HG02970 (cell line): ENCODE results near the gene KIRREL3.

Source experiments
- ATAC-seq: cut with Tn5 transposase; IDR thresholded peaks from one replicate; pipeline ENCODE4 v1.9.1; 2021; ENCODE audit warnings: mild to moderate bottlenecking, moderate library complexity, moderate number of reproducible peaks; ENCODE audit not compliant: unreplicated experiment, low FRiP score

The KIRREL3 gene

DNA sequence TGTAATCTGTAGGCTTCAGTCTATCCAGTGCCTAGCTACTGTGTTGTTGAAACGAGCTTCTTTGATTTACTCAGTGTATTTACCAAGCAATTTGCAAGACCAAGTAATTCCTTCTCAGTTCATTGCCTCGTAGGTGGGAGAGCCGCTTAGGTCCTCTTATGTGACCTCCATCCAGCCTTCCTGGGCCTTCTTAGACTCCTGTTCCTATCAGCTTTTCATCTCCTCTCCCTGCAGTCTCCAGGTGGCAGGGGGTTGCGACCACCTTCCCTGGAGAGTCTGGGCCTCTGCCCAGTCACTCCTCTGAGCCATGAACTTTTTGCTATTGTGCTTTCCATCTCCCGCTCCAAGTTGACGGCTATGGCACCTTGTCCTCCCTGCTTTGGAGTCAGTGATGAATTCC lies 251.8 kb downstream of the KIRREL3 start:
- ATAC-seq: no peak

DNA sequence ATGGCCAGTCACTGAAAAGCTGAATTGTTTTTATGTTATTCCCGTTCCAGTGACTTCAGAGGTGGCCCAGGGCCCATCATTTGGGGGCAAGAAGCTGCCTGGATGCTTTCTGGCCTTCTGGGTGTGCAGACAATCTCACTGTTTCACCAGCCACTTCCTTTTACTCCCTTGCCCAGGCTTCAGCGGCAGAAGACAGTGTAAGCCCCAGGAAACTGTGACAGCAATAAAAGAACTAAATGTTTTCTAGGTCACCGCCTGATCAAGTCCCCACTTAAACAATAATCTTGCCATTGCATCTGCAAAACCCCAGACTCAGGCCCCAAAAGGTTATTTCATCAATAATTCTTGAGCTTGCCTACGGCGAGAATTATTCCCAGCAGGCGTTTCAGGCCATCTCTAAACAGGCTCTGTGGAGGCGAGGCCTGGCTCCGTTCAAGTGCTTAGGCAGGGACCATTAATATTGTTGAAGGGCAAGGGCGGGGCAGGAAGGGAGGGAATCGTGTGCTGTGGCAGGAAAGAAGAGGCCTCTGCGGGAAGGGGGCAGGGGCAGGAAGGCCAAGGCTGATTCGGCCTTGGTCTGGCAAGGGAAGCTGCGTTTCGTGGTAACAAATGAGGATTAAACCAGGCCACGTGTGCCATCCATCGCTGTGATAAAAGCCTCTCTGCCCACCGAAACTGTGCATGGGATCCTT lies 252.3 kb downstream of the KIRREL3 start:
- no peak for ATAC-seq

DNA sequence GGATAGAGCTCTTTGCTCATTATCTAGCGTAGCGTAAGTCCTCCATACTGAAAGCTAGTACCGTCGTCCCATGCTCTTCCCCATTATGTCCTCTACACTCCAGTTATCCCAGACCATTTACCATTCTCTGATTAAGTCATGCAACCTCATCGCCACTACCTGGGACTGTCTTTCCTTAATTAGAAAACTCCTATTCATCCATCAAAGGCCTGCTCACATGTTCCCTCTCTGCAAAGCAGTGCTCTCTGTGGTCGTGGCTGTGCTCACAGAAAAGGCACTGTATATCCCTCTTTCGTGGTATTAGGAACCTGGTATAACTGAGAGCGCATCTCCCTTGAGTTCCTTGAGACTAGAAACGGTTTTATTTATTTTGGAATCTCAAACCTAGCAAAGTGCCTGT lies 253.3 kb downstream of the KIRREL3 start:
- no peak for ATAC-seq

DNA sequence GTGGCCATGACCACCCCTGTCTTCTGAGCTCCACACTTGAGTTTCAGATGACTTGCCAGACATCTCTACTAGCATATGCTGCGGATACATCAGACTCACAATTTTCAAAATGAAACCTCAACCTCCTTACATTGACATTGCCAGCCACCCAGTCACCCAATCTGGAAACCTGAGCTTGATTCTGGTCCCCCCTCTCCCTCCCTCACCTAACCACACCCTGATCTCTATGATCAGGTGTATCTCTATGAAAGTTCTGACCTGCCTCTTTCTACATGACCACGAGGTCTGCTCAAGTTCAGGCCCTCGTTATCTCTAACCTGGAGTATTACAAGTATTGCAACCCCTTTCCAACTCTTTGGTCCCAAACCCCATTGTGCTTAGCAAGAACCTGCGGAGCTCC lies 254.1 kb downstream of the KIRREL3 start:
- ATAC-seq: no peak

DNA sequence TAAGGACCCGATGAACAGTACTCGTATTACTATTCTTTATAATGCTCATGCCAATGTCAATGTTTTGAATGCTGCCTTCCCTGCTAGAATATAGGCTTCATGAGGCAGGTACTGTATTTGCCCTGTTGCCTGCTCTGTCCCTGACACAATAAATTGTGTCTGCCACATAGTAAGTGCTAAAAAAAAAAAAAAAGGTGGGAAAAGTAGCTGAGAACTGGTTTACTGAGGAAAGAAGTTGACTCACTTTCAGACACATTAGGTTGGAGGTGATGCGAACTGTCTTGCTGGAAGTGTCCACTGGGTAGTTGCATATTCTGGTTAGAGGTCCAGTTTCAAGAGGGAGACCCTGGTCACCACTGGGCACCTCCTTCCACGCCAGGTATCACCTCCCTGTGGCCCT lies 255.9 kb downstream of the KIRREL3 start:
- no peak for ATAC-seq

DNA sequence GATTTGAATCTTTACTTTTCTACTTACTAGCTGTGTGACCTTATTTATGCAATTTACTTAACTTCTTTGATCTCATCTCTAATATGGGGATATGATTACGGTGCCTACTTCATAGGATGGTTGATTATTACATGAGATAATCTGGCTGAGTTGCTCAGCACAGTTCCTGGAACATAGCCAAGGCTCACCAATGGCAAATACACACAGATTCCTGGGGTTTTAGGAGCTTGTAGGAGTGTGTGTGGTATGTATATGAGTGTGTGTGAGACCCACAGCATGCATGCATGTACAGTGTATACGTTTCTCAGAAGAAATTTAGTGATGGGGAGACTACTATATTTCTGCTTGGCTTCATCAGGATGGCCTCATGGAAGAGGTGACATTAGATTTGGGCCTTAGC lies 256.9 kb downstream of the KIRREL3 start:
- no peak for ATAC-seq

DNA sequence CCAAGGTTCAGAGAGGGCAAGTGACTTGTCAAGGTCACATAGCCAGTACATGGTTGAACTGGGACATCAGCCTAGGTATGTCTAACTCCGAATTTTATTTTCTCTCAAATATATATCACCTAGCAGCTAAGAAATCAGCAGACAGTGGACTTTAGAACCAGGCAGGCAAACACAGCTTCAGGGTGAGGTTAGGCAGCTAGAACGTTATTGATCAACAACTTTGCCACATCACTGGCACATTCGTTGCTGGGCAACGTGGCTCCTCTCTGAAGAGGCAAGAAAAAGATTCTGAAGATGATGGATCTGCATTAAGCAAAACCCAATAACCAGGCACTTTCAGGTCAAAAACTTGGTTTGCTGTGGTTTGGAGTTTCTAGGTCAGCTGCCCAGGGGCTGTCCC lies 258.0 kb downstream of the KIRREL3 start:
- no peak for ATAC-seq

DNA sequence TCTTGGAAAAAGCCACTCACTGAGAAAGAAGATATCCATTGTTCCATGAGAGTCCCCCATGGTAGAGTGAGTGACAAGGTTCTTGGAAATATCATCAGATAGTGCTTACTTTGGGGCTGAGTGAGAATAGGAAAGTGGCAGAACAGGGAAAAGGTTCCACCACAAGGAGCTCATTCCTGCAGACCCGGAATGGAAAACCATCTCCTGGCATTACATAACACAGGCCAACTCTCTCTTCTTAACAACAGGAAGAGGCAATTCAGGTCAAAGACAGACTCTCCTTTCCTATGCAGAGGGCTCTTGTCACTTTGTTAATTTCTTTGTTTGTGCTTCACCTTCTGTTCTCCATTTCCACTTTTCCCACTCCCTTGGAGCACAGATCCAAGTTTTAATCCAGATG lies 259.7 kb downstream of the KIRREL3 start:
- ATAC-seq: no peak

DNA sequence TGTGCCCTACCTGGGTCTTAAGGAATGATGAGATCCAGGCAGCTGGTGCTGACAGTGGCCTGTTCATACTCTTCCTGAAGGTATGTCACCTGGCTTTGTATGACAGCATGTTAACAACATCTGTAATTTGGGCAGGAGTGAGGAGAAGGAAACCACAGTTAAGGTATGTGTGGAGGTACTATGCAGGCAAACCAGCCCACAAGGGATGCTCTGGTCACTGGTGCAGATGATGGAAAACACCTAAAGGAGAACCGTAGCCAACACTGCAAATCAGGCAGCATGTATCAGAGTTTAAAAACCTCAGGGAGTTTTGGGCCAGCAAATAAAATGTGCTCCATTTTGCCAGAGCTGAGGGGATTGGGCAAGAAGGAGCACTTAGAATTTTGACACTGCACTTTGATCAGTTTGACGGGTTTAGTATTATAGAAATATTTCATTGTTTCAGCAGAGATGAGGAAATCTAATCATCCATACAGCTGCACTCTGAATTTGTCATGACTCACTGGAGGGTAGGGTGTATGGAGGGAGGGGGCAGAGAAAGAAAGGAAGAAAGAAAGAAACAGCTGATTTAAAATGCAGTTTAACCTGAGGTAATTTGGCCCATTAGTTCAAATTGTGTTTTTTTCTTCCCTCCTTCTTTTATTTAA lies 260.9 kb downstream of the KIRREL3 start:
- no peak for ATAC-seq

DNA sequence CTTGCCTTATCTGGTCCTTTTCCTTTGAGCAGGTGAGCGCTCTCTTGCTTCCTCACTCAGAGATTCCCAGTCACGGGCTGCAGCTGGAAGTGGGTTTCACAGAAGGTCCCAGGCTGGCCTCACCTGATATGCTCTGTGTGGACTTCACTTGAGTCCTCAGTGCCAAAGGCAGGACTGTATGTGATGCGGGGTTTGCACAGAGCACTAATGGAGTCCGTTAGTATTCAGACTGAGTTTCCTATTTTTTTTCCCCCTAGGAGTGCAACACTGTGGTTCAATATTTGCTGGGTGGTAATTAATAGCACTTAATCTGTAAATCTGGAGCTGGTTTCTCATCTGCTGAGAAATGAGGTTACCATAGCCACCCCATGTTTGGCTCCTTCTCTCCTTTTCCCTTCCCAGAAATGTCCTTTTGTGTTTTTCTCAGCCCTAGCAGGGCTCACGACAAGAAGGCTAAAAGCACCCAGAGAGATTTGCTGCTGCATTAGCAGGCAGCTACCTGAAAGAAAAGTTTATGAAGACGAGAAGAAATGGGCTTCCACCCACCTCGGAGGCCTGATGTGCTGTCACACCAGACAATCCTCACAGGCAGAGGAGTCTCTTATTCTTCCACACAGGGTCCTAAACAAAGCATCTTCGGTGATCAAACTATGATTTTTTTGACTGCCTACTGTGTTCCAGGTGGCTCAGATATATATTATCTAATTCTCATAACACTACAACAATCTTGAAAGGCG lies 262.1 kb downstream of the KIRREL3 start:
- no peak for ATAC-seq

DNA sequence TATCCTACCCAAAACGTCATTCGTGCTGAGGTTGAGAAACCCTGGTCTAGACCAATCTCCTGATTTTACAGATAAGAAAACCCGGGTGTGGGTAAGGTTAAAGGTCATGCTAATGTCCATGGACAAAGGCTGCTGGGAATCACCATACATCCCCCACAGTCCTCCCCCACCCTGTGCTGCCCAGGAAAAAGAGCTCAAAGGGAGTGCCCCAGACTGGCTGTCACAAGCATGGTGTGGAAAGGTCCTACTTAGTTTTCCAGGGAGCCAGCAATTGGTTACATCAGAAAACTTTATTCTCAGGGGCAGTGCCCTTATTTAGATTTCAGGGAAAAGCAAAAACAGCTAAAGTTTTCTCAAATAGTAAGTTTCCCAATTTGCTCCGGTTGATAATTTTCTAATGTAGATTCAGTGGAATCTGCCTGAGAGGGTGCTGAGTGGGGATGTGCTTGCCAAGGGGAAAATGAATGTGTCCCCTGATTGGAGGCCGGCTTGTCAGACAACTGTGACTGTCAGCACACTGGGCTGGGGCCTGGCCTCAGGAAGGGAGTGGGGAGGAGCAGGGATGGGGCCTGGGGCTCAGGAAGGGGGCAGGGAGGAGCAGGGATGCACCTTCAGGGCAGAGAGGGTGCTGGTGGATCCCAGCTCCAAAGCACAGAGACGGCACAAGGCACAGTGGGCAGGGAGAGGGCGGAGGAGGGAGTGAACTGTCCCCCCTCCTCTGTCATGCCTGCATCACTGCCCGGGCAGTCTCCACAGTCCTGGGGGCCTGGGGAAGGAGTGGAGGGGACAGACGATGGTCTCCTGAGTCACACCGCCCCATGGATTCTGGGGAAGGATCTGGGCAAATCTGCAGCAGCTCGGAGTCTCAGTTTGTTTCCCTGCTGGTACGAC lies 263.6 kb downstream of the KIRREL3 start:
- no peak for ATAC-seq

DNA sequence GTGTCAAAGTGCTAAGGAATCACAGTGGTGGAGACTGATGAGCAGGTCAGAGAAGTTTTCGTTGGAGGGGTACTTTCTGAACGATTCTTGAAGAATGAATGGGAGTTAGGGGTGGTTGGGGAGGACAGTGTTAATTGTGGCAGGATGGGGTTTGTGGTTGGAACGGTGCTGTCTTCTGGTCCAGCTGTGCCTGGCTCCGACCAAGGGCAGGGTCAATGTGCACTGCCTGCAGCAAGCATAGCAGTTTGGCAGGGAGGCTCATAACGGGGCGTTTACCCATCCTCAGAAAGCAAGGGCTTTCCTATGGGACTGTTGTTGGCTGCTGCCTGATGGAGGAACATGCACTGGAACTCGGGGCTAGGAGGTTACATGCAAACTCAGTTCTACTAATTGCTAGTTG lies 265.8 kb downstream of the KIRREL3 start:
- no peak for ATAC-seq

DNA sequence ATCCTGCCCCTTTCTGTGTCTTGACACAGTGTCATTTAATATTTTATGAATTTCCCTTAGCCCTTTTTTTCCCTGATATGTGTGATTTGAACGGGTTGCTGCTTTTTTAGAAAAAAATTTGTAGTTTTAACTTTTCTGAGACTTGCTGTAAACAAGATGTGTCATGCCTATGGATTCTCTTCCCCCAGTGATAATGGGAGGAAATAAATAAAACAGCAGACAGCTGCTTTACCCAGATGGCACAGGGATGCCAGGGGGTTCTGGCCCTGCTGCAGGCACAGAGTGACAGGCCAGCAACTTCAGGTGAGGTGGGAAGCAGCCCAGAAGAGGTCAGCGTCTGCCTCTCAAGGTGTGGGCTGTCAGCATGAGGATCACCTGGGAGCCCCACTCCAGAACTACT lies 266.9 kb downstream of the KIRREL3 start:
- no peak for ATAC-seq

DNA sequence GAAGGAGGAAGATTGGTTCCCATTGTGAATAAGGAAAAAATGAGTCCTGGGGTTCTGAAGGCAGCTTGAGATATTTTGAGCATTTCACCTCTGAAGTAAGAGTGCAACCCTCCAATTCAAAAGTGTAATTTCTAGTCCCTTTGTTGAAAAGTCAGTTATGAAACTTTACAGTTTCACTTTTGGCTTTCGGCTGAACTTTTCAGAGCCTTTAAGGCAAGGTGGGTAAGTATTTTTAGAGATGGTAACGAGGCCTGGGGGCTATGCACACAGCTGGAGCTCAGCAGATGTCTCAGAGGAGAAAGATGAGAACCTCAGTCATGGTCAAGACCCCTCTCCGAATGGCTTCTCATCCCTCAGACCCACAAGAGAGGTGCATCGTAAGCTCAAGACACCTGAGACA lies 267.6 kb downstream of the KIRREL3 start:
- ATAC-seq: no peak

DNA sequence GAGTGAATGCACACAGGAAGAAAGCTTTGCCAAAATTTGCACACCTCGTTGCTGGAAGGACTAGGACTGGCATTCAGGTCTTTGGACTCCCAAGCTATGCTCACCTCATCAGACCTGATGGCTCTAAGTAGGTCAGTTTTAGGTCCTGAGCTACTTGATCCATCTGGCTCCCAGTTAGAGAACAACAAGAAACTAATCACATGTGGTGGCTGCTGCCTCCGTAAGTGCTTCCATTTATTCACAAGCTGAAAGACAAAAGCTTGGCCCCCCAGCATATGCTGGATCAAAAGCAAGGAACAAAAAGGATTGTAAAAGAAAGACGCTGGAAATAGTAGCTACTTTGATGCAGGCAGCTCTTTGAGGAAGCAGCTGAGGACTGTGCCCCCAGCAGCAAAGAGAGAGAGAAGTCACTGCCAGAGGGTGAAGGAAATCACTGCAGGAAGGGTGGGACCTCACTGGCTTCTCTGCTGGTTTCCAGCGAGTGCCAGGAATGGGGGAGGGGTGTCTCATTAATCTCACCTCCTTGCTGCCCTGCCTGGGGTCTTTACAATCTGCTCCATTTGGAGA lies 268.9 kb downstream of the KIRREL3 start:
- no peak for ATAC-seq

DNA sequence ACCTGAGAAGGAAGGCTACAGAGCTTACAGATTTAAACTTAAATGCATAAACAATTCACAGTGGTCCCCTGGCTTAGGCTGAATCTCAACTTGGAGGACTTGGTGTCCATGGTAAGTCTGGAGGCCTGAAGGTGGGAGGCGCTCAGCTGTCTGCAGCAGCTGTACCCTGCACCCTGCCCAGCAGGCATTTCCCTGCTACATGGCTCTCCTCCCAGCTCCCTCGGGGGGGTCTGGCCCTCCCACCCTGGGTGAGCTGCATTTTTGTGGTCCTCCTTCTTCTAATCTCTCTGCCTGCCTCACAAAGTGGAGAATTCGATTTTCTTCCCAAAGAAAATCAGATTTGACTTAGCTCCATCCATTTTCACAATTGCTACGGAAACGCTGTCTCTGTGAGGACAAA lies 273.2 kb downstream of the KIRREL3 start:
- ATAC-seq: no peak

DNA sequence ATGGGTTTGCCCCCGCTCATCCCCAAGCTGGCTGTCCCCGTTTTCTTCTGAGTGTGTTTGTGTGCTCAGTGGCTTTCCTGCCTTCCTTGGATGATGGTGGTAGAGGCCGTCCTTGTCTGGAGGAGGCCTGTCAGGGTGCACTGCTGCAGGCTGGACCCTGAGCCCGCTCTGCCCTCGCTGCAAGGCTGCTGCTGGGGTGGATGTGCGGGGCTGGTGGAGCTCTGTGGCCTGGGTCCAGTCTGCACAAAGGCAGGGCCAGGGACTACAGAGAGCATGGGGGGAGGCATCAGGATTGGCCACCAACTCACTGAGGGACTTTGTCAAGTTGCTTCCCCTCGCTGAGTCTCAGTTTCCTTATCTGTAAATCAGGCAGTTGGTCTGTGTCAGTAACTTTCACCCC lies 275.0 kb downstream of the KIRREL3 start:
- no peak for ATAC-seq

DNA sequence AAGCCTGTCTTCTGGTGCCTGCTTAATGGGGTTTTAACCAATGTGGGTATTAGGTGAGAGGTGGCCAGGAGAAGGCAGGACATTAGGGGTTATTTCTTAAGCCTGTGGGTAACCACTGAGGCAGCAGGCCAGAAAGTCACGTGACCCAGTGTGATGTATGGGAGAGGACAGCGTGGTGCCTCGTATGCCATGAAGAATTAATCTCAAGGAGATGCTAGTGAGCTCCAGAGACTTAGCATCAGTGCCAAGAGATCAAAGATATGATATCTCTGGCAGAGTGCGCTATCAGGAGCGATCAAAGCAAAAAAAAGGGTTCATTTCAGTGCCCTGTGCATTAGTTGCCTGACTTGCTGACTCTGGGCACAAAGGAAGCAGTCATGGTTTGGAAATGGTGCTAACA lies 275.5 kb downstream of the KIRREL3 start:
- ATAC-seq: no peak

DNA sequence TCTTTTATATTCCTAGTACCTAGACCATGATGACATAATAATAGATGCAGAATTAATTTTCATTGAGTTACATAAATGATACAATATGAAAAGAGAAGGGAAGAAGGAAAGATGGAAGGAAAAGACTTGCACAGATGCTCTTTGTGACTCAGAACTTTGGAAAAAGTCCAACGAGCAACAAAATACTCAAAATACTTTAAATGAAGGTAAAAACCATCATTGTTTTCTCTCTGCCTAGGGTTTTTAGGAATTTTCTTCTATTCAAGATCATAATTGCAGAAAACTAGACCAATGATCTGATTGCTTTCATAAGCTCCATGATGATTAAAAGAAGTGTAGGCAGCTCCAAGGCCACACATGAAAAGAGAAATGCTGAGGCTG lies 276.9 kb downstream of the KIRREL3 start:
- ATAC-seq: no peak

DNA sequence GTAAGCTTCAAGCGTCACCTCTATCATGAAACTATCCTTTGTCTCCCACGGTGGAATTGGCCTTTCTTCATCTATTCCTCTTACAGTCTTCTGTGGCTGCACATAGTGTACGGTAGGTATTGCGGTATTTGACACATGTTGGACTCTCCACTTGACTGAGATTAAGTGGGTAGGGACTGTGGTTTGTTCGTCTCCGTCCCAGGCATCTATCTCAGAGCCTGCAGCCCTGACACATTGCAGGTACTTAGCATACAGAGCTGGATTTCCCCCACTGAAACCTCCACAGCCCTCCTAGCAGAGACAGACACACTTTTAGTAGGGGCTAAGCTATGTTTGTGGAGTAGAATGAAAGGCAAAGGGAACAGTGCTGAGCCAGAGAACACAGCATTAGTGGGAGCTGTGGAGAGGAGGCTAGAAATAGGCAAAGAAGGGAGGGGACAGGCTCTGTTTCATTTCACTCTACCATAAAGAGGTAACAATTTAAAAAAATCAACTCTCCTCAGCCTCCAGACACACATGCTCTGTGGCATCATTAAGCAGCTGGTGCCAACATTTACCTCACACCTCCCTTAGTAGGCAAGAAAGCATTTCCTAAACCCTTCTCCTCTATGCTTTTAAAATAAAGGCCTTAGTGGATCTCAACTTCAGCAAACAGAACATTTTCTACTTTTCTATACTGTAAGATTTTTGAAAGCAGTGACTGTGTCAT lies 277.5 kb downstream of the KIRREL3 start:
- ATAC-seq: no peak
